Left ventricle myocardium inferior (tissue), 1 donor: Measurements from ENCODE around the gene DEPP1. TPM values are rescaled to one million over a fixed set of nuclear protein-coding genes. Genes with fewer than 3 reads are reported as not detected.

Experiments
- DNase-seq: peaks from one replicate; pipeline ENCODE4 v3.0.0-alpha.2; 2020
- H3K27ac ChIP-seq: fragments of 200-600 bp; replicated peaks from 2 replicates; pipeline ENCODE4 v1.8.0; 2021
- H3K27me3 ChIP-seq: fragments of 200-600 bp; 2 replicates; pipeline ENCODE4 v1.8.0; 2021; ENCODE audit warnings: low read depth
- H3K36me3 ChIP-seq: fragments of 200-600 bp; 2 replicates; pipeline ENCODE4 v1.8.0; 2021
- H3K4me1 ChIP-seq: fragments of 200-600 bp; 2 replicates; pipeline ENCODE4 v1.8.0; 2021
- H3K4me3 ChIP-seq: fragments of 200-600 bp; 2 replicates; pipeline ENCODE4 v1.8.0; 2021; ENCODE audit warnings: mild to moderate bottlenecking, moderate library complexity
- H3K9me3 ChIP-seq: fragments of 200-600 bp; replicated peaks from 2 replicates; pipeline ENCODE4 v1.8.0; 2021
- CTCF ChIP-seq: fragments of 200-600 bp; IDR thresholded peaks from 2 replicates; pipeline ENCODE4 v1.8.0; 2021; ENCODE audit warnings: antibody characterized with exemption, mild to moderate bottlenecking, borderline replicate concordance
- intact Hi-C: fragments of 100-400 bp; cut with micrococcal nuclease; formaldehyde crosslinking; loops from one replicate; pipeline ENCODE4 v1.11.0; 2022
- total RNA-seq: library from RNA; stranded (reverse); fragmentation: NEBNext Ultra II Directional; extraction: Animal tissue kit (Norgen Biotek cat#: 25700); gene quantifications from one replicate; pipeline ENCODE4 v1.2.1, GENCODE V29; 2021
- donor health status: DM: no; HTN: yes; CAD: no; lungs with severe emphysema.

The DEPP1 gene
- total RNA-seq, 1 donor from 2014 or later: 27.5 TPM

- Histone ChIP-seq H3K9me3 (no peaks in the 10 kb centered on the region), H3K27ac (peak overlapping the region; percentile 96), H3K36me3 (peaks cover 46% of the 10 kb centered on the region), H3K27me3 (no peaks in the 10 kb centered on the region), H3K4me3 (peak overlapping the region; percentile 90), H3K4me1 (peaks cover 95% of the 10 kb centered on the region)
- intact Hi-C loops: loop anchor here (5.0 kb wide), 1 partner anchor 44 kb away; no protein-coding TSS in a partner anchor
- no peak for TF ChIP-seq CTCF
- no peak for DNase-seq
These were observed 2.0 kb downstream of the DEPP1 start for GRCh38 chr10:44976352-44977198.

DNA sequence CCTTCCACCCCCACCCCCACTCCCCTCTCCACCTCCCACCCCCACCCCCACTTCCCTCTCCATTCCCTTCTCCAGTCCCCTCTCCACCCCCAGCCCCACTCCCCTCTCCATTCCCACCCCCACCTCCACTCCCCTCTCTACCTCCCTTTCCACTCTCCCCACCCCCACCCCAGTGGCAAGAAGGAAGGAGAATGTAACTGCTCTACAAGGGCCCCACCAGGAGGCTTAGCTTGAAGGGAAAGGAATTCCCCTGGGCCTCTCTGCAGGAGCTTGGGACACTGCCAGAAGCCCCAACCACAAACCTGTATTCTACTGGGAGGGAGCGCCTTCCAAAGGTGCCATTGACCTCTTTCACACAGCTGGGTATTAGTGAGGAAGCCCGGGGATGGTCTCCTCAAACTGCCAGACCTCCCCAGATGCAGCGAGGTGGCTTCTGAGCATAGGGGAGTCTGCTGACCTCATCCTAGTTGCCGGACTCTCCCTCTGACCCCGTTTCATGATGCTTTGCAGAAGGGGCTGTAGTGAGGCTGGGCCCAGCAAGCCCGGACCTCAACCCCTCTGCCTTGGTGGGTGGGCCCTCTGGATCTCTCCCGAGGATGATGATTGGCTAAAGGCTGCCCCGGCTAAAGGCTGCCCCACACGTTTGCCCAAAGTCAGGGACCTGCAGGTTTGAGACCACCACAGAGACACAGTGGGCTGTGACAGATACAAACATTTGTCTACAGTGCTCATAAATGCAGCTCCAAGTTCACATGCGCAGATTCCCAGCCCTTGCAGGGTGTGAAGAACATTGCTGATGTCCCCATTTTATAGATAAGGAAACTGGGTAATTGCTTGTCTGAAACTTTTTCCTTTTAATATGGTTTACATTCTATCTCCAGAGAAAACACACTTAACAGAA lies 2.9 kb downstream of the DEPP1 start:
- no peak for DNase-seq

GRCh38 chr10:44974628-44975430 lies 3.8 kb downstream of the DEPP1 start:
- DNase-seq: peak; percentile 79
- H3K4me3 ChIP-seq: peak overlapping the region; percentile 90
- H3K36me3 ChIP-seq: peaks cover 64% of the 10 kb centered on the region
- H3K4me1 ChIP-seq: peaks cover 91% of the 10 kb centered on the region
- H3K27ac ChIP-seq: peak overlapping the region; percentile 96
- peak; percentile 99 for TF ChIP-seq CTCF
- H3K27me3 ChIP-seq: no peaks in the 10 kb centered on the region
- H3K9me3 ChIP-seq: no peaks in the 10 kb centered on the region
- intact Hi-C loops: loop anchor here (5.0 kb wide), 1 partner anchor 43 kb away; no protein-coding TSS in a partner anchor

More for the DNA sequence above, 2.9 kb downstream of the DEPP1 start:
- Histone ChIP-seq H3K4me3 (peak overlapping the region; percentile 90), H3K9me3 (no peaks in the 10 kb centered on the region), H3K36me3 (peaks cover 55% of the 10 kb centered on the region), H3K27me3 (no peaks in the 10 kb centered on the region), H3K4me1 (peaks cover 91% of the 10 kb centered on the region), H3K27ac (peak overlapping the region; percentile 96)
- no peak for TF ChIP-seq CTCF
- intact Hi-C loops: loop anchor here (5.0 kb wide), 1 partner anchor 43 kb away; no protein-coding TSS in a partner anchor

- H3K27ac ChIP-seq: peak overlapping the region; percentile 96
- peaks cover 91% of the 10 kb centered on the region for H3K4me1 ChIP-seq
- TF ChIP-seq CTCF: no peak
- H3K36me3 ChIP-seq: peaks cover 69% of the 10 kb centered on the region
- no peak for DNase-seq
- intact Hi-C loops: no loop called here
- peak overlapping the region; percentile 90 for H3K4me3 ChIP-seq
- H3K9me3 ChIP-seq: no peaks in the 10 kb centered on the region
- no peaks in the 10 kb centered on the region for H3K27me3 ChIP-seq
These were observed 4.5 kb downstream of the DEPP1 start for GRCh38 chr10:44974082-44974627.
